GM21528 (cell line): ENCODE data around the gene C2CD3.

Experiments used
- ATAC-seq: cut with Tn5 transposase; IDR thresholded peaks from one replicate; pipeline ENCODE4 v1.9.1; 2021; ENCODE audit warnings: mild to moderate bottlenecking, moderate library complexity; ENCODE audit not compliant: unreplicated experiment, low FRiP score

C2CD3 gene

DNA sequence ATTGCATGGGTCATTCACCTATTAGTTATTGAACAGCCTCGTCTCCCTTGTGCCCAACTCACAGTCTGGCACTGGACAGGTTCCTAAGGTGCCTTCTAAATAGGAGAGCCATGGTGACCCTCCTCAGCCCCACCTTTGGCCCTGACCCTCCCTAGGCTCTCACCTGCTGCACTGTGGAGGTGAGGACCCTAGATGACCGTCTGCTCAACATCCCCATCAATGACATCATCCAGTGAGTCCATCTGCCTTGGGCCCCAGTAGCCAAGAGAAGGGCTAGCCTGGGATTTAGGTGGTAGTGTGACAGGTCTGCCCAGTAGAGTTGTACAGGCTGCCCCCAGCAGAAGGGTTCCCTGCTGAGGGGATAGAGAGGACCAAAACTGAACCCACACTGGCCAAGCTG lies 201.7 kb downstream of the C2CD3 start:
- ATAC-seq: no peak

DNA sequence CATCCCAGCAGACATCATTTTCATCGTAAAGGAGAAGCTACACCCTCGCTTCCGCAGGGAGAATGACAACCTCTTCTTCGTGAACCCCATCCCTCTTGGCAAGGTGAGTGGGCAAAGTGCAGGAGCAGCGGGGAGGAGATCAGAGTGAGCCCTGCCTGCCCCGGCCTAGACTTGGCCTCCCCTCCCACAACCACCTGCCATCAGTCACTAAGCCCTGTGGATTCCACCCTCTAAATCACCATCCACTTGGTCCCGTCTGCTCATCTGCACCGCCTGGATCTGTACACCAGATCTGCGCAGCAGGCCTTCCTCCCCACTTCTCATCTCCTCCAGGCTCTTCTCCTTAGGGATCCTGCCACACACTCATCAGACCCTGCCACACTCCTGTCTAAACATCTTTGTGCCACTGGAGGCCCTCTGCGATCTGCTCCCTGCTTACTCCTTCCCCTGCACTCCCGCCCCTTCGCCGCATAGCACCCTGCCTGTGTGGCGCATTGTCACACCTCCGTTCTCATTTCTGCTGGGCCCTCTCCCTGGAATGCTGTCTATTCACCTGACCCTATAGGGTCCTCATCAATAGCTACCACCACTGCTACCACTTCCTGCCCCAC lies 202.3 kb downstream of the C2CD3 start:
- ATAC-seq: no peak

DNA sequence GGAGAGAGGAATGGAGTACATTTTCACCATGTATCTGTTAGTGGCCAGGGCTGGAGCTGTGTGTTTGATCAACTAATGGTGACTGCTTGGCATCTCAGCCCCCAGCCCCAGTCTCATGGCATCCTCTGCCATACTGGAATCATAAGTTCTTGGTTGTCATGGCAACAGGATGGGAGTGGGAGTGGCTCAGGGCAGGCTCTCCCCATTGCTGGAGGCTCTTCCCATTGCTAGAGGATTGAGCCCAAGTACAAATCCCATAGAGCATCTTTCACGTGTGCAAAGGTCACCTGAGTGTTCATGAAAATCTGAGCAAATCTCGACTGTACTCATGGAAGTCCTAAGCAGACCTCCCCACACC lies 205.1 kb downstream of the C2CD3 start:
- no peak for ATAC-seq

- no peak for ATAC-seq
Measured at GRCh38 chr11:73965076-73965763, 205.6 kb downstream of the C2CD3 start.

- no peak for ATAC-seq
Measured at GRCh38 chr11:73963861-73964260, 206.9 kb downstream of the C2CD3 start.
